ENCODE results near the gene INPP5F. TPM values are rescaled to one million over a fixed set of nuclear protein-coding genes. Genes with fewer than 3 reads are reported as not detected.
"Not testable (repeated sequence)": the region's sequence is repeated elsewhere in the genome, so short reads cannot be mapped to it uniquely, and the experiment has no call there.

INPP5F gene
- total RNA-seq, 1 experiment from 2014 or later: 14.9 TPM

DNA sequence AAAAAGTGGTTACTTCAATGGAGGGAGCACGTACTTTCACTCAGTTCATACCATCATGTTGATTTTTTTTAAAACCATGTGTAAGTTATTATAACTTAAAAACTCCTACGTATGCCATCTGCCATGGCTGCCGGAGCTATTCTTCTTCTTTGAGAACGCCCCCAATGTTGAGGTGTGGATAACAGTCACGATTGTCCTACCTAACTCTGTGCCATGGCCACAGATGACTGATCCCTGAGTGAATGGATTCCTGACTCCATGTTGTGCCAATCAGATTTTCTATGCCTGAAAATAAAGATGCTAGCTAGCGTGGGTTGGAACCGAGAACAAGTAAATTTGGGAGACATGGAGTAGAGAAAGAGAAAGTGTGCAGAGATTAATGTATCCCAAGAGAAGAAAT, 141.5 kb downstream of the INPP5F start:
- no peaks in the 10 kb centered on the region for H3K27me3 Mint-ChIP-seq (ENCODE audit: insufficient read depth, unreplicated experiment)
- DNase-seq (ENCODE audit: unreplicated experiment): no peak
- no peaks in the 10 kb centered on the region for H3K9me3 Mint-ChIP-seq (ENCODE audit: unreplicated experiment)
- CTCF ChIA-PET: interaction anchor here (0.7 to 1.4 kb wide), 4 partner anchors 8 to 259 kb away, joined by 3 to 5 read pairs (median 4); no protein-coding TSS in a partner anchor
- POLR2A ChIA-PET: interaction anchor here (1.2 kb wide), 1 partner anchor 185 kb away, joined by 3 read pairs; no protein-coding TSS in a partner anchor
- no TSS peak for BruUV-seq (replicated peaks)
- peaks cover 12% of the 10 kb centered on the region for H3K36me3 Mint-ChIP-seq (ENCODE audit: insufficient read depth, unreplicated experiment)
- H3K4me1 Mint-ChIP-seq (ENCODE audit: insufficient read depth, unreplicated experiment): peaks cover 28% of the 10 kb centered on the region
- H3K4me3 Mint-ChIP-seq (ENCODE audit: unreplicated experiment): no peak overlapping the region
- no peak overlapping the region for H3K27ac Mint-ChIP-seq (ENCODE audit: low read depth, unreplicated experiment)
- TF ChIP-seq, protein P1, sequence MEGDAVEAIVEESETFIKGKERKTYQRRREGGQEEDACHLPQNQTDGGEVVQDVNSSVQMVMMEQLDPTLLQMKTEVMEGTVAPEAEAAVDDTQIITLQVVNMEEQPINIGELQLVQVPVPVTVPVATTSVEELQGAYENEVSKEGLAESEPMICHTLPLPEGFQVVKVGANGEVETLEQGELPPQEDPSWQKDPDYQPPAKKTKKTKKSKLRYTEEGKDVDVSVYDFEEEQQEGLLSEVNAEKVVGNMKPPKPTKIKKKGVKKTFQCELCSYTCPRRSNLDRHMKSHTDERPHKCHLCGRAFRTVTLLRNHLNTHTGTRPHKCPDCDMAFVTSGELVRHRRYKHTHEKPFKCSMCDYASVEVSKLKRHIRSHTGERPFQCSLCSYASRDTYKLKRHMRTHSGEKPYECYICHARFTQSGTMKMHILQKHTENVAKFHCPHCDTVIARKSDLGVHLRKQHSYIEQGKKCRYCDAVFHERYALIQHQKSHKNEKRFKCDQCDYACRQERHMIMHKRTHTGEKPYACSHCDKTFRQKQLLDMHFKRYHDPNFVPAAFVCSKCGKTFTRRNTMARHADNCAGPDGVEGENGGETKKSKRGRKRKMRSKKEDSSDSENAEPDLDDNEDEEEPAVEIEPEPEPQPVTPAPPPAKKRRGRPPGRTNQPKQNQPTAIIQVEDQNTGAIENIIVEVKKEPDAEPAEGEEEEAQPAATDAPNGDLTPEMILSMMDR (IDR thresholded peaks at IDR 0.05; ENCODE audit: unreplicated experiment): no peak
- intact Hi-C loops (cut with micrococcal nuclease): no loop called here

- CTCF ChIA-PET: interaction anchor here (1.1 to 5.0 kb wide), 3 partner anchors 9 to 119 kb away, joined by 4 to 41 read pairs (median 6); partner anchors contain the start of gene SEC23IP
- H3K9me3 Mint-ChIP-seq (ENCODE audit: unreplicated experiment); BruUV-seq (replicated peaks); H3K36me3 Mint-ChIP-seq (ENCODE audit: insufficient read depth, unreplicated experiment); DNase-seq (ENCODE audit: unreplicated experiment); POLR2A ChIA-PET; intact Hi-C loops (cut with micrococcal nuclease); H3K27me3 Mint-ChIP-seq (ENCODE audit: insufficient read depth, unreplicated experiment); H3K4me3 Mint-ChIP-seq (ENCODE audit: unreplicated experiment): not testable (repeated sequence)
- Mint-ChIP-seq H3K4me1 (ENCODE audit: insufficient read depth, unreplicated experiment) (peaks cover 33% of the 10 kb centered on the region), H3K27ac (ENCODE audit: low read depth, unreplicated experiment) (peak overlapping the region; percentile 58)
These were observed 143.5 kb downstream of the INPP5F start for GRCh38 chr10:119869398-119869797.

GRCh38 chr10:119871881-119872609, 146.2 kb downstream of the INPP5F start:
- ChIA-PET CTCF (interaction anchor here (0.5 to 5.0 kb wide), 11 partner anchors 12 to 459 kb away, joined by 3 to 41 read pairs (median 3); partner anchors contain the start of gene SEC23IP), POLR2A (interaction anchor here (0.6 to 4.4 kb wide), 36 partner anchors 9 to 1827 kb away, joined by 3 to 122 read pairs (median 6); partner anchors contain the start of genes BAG3, INPP5F, SEC23IP and TIAL1)
- Mint-ChIP-seq H3K4me1 (ENCODE audit: insufficient read depth, unreplicated experiment) (peaks cover 33% of the 10 kb centered on the region), H3K36me3 (ENCODE audit: insufficient read depth, unreplicated experiment) (peaks cover 14% of the 10 kb centered on the region), H3K27me3 (ENCODE audit: insufficient read depth, unreplicated experiment) (no peaks in the 10 kb centered on the region), H3K27ac (ENCODE audit: low read depth, unreplicated experiment) (peak overlapping the region; percentile 54), H3K9me3 (ENCODE audit: unreplicated experiment) (no peaks in the 10 kb centered on the region), H3K4me3 (ENCODE audit: unreplicated experiment) (peak overlapping the region; percentile 87)
- TF ChIP-seq, protein P1 (IDR thresholded peaks at IDR 0.05; ENCODE audit: unreplicated experiment): no peak
- DNase-seq (ENCODE audit: unreplicated experiment): peak; percentile 54
- no TSS peak for BruUV-seq (replicated peaks)
- intact Hi-C loops (cut with micrococcal nuclease): no loop called here

DNA sequence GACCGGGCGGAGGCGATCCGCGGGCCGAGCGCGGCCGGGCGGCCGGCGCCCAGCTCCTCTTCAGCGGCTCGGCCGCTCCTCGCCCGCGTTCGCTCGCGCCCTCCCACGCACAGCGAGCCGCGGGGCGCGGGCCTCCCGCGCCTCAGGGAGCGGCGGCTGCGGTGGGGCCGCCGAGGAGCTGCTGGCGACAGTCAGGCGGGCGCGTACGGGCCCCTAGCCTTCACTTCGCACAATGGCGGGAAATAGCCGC, 146.7 kb downstream of the INPP5F start, which contains the start of gene MCMBP:
Gene MCMBP (minus strand): TSS at position 234 of the 250 bp plus-strand sequence. CDS start 259 bp downstream, outside the sequence.
- POLR2A ChIA-PET: interaction anchor here (0.6 to 4.4 kb wide), 33 partner anchors 9 to 1827 kb away, joined by 3 to 122 read pairs (median 6); partner anchors contain the start of genes BAG3, INPP5F, SEC23IP and TIAL1
- H3K9me3 Mint-ChIP-seq (ENCODE audit: unreplicated experiment): no peaks in the 10 kb centered on the region
- no TSS peak for BruUV-seq (replicated peaks)
- intact Hi-C loops (cut with micrococcal nuclease): no loop called here
- DNase-seq (ENCODE audit: unreplicated experiment): no peak
- H3K27ac Mint-ChIP-seq (ENCODE audit: low read depth, unreplicated experiment): peak within 1 kb of the TSS; percentile 59
- H3K4me1 Mint-ChIP-seq (ENCODE audit: insufficient read depth, unreplicated experiment): peaks cover 30% of the 10 kb centered on the region
- no peaks in the 10 kb centered on the region for H3K27me3 Mint-ChIP-seq (ENCODE audit: insufficient read depth, unreplicated experiment)
- CTCF ChIA-PET: interaction anchor here (0.6 to 5.0 kb wide), 9 partner anchors 12 to 379 kb away, joined by 3 to 41 read pairs (median 4); partner anchors contain the start of gene SEC23IP
- peaks cover 17% of the 10 kb centered on the region for H3K36me3 Mint-ChIP-seq (ENCODE audit: insufficient read depth, unreplicated experiment)
- peak within 1 kb of the TSS; percentile 87 for H3K4me3 Mint-ChIP-seq (ENCODE audit: unreplicated experiment)
- TF ChIP-seq, protein P1 (IDR thresholded peaks at IDR 0.05; ENCODE audit: unreplicated experiment): no peak
